PC-3 (cell line): ENCODE results near the gene DLG2.

Source experiments
- CTCF ChIP-seq: fragments of 300-600 bp; sonication (generic); conservative IDR thresholded peaks from 2 replicates; pipeline ENCODE4 v1.5.1; 2017; ENCODE audit warnings: antibody characterized with exemption, low read depth, mild to moderate bottlenecking, low read length
- EZH2phosphoT487 ChIP-seq: fragments of 300-600 bp; sonication (generic); IDR thresholded peaks from 2 replicates; pipeline ENCODE4 v1.6.1; 2018; ENCODE audit warnings: mild to moderate bottlenecking, antibody characterized with exemption, low read length, borderline replicate concordance

- TF ChIP-seq CTCF (no peak), EZH2phosphoT487 (no peak)
These were observed 2125.1 kb downstream of the DLG2 start for GRCh38 chr11:83502041-83502440.
